ENCODE data around the gene NTM.
"Not testable (repeated sequence)": the region's sequence is repeated elsewhere in the genome, so short reads cannot be mapped to it uniquely, and the experiment has no call there.

NTM gene

GRCh38 chr11:131675121-131675888 is 304.9 kb downstream of the NTM start:
- no peak for TF ChIP-seq CTCF (IDR thresholded peaks at IDR 0.05; ENCODE audit: low read depth, low read length)
- DNase-seq = no peak
- Histone ChIP-seq H3K9me3 (ENCODE audit: severe bottlenecking) (no peaks in the 10 kb centered on the region), H3K4me3 (ENCODE audit: low read depth, low read length) (no peak overlapping the region), H3K27me3 (ENCODE audit: insufficient read depth, low read depth, severe bottlenecking) (no peaks in the 10 kb centered on the region), H3K36me3 (no peaks in the 10 kb centered on the region), H3K27ac (no peak overlapping the region)

GRCh38 chr11:131677828-131678470 is 307.5 kb downstream of the NTM start:
- no peaks in the 10 kb centered on the region for H3K36me3 ChIP-seq
- TF ChIP-seq CTCF (IDR thresholded peaks at IDR 0.05; ENCODE audit: low read depth, low read length) = no peak
- H3K9me3 ChIP-seq (ENCODE audit: severe bottlenecking) = no peaks in the 10 kb centered on the region
- H3K27ac ChIP-seq = no peak overlapping the region
- DNase-seq = no peak
- H3K4me3 ChIP-seq (ENCODE audit: low read depth, low read length) = no peak overlapping the region
- no peaks in the 10 kb centered on the region for H3K27me3 ChIP-seq (ENCODE audit: insufficient read depth, low read depth, severe bottlenecking)

- Histone ChIP-seq H3K36me3 (no peaks in the 10 kb centered on the region), H3K27me3 (ENCODE audit: insufficient read depth, low read depth, severe bottlenecking) (no peaks in the 10 kb centered on the region), H3K4me3 (ENCODE audit: low read depth, low read length) (no peak overlapping the region), H3K9me3 (ENCODE audit: severe bottlenecking) (no peaks in the 10 kb centered on the region), H3K27ac (no peak overlapping the region)
- no peak for TF ChIP-seq CTCF (IDR thresholded peaks at IDR 0.05; ENCODE audit: low read depth, low read length)
- DNase-seq = no peak
These were observed 308.4 kb downstream of the NTM start for GRCh38 chr11:131678658-131679340.

GRCh38 chr11:131680448-131680847 is 310.0 kb downstream of the NTM start:
- not testable (repeated sequence) for H3K36me3 ChIP-seq; H3K27ac ChIP-seq; DNase-seq; H3K9me3 ChIP-seq (ENCODE audit: severe bottlenecking); H3K27me3 ChIP-seq (ENCODE audit: insufficient read depth, low read depth, severe bottlenecking); H3K4me3 ChIP-seq (ENCODE audit: low read depth, low read length)

GRCh38 chr11:131681920-131682319 is 311.5 kb downstream of the NTM start:
- DNase-seq = no peak
- TF ChIP-seq CTCF (IDR thresholded peaks at IDR 0.05; ENCODE audit: low read depth, low read length) = no peak
- H3K27me3 ChIP-seq (ENCODE audit: insufficient read depth, low read depth, severe bottlenecking) = no peaks in the 10 kb centered on the region

GRCh38 chr11:131682373-131683015 is 312.1 kb downstream of the NTM start:
- no peak overlapping the region for H3K4me3 ChIP-seq (ENCODE audit: low read depth, low read length)

More at GRCh38 chr11:131681920-131682319, 311.5 kb downstream of the NTM start:
- H3K4me3 ChIP-seq (ENCODE audit: low read depth, low read length) = no peak overlapping the region
- H3K36me3 ChIP-seq = no peaks in the 10 kb centered on the region
- no peak overlapping the region for H3K27ac ChIP-seq
- no peaks in the 10 kb centered on the region for H3K9me3 ChIP-seq (ENCODE audit: severe bottlenecking)

More at GRCh38 chr11:131682373-131683015, 312.1 kb downstream of the NTM start:
- no peaks in the 10 kb centered on the region for H3K36me3 ChIP-seq
- H3K9me3 ChIP-seq (ENCODE audit: severe bottlenecking) = no peaks in the 10 kb centered on the region
- no peaks in the 10 kb centered on the region for H3K27me3 ChIP-seq (ENCODE audit: insufficient read depth, low read depth, severe bottlenecking)
- DNase-seq = no peak
- no peak overlapping the region for H3K27ac ChIP-seq
- no peak for TF ChIP-seq CTCF (IDR thresholded peaks at IDR 0.05; ENCODE audit: low read depth, low read length)

Data from WERI-Rb-1 (cell line).